Keratinocyte (primary cell): Measurements from ENCODE around the gene BHLHE23. TPM values are rescaled to one million over a fixed set of nuclear protein-coding genes. Genes with fewer than 3 reads are reported as not detected.
"Not testable (repeated sequence)": the region's sequence is repeated elsewhere in the genome, so short reads cannot be mapped to it uniquely, and the experiment has no call there.

ENCODE experiments used
- DNase-seq: peaks from one replicate; pipeline ENCODE4 v3.0.0-alpha.2; 2011; ENCODE audit warnings: low read depth, missing footprints, low spot score
- FAIRE-seq: peaks from 2 replicates; lab custom pipeline; 2011; peaks lifted over from hg19 to GRCh38; lab: Jason Lieb, UNC
- H2AFZ ChIP-seq: 2 replicates; pipeline ENCODE4 v1.6.0; 2012; ENCODE audit warnings: low read length, control low read depth, inconsistent platforms; ENCODE audit not compliant: control insufficient read depth
- H3K27ac ChIP-seq: 2 replicates; pipeline ENCODE4 v1.5.1; 2011; ENCODE audit warnings: low read length; ENCODE audit not compliant: control insufficient read depth, insufficient read depth
- H3K27me3 ChIP-seq: 3 replicates; pipeline ENCODE4 v1.6.0; 2011; ENCODE audit warnings: low read length; ENCODE audit not compliant: control insufficient read depth, insufficient read depth; ENCODE audit errors: extremely low read depth
- H3K36me3 ChIP-seq, 2 experiments: 2 replicates in 1 of 2; 3 replicates in 1 of 2; pipeline ENCODE4 v1.5.1; 2011; ENCODE audit warnings: low read length in 2 of 2, mild to moderate bottlenecking in 1 of 2; ENCODE audit not compliant: control insufficient read depth in 2 of 2, insufficient read depth in 2 of 2; ENCODE audit errors: extremely low read depth in 1 of 2
- H3K4me1 ChIP-seq: 3 replicates; pipeline ENCODE4 v1.5.1; 2011; ENCODE audit warnings: low read length; ENCODE audit not compliant: control insufficient read depth, insufficient read depth; ENCODE audit errors: extremely low read depth
- H3K4me2 ChIP-seq: 3 replicates; pipeline ENCODE4 v1.6.0; 2011; ENCODE audit warnings: low read depth, low read length; ENCODE audit not compliant: control insufficient read depth, insufficient read depth; ENCODE audit errors: extremely low read depth
- H3K4me3 ChIP-seq, 3 experiments: fragments of 200-600 bp in 1 of 3; sonication (generic) in 1 of 3; 2 replicates in 2 of 3; 3 replicates in 1 of 3; pipeline ENCODE4 v1.5.1; 2011 to 2016; ENCODE audit warnings: low read length in 3 of 3, mild to moderate bottlenecking in 3 of 3, control low read depth in 2 of 3, inconsistent platforms in 1 of 3, low read depth in 1 of 3, mixed read lengths in 1 of 3, mixed run types in 1 of 3, moderate library complexity in 1 of 3; ENCODE audit not compliant: control insufficient read depth in 2 of 3, insufficient read depth in 2 of 3; ENCODE audit errors: extremely low read depth in 1 of 3
- H3K79me2 ChIP-seq: 2 replicates; pipeline ENCODE4 v1.6.0; 2012; ENCODE audit warnings: low read length; ENCODE audit not compliant: control insufficient read depth, insufficient read depth
- H3K9ac ChIP-seq: 3 replicates; pipeline ENCODE4 v1.6.0; 2011; ENCODE audit warnings: low read length; ENCODE audit not compliant: control insufficient read depth, insufficient read depth; ENCODE audit errors: extremely low read depth
- H3K9me1 ChIP-seq: 3 replicates; pipeline ENCODE4 v1.6.0; 2011; ENCODE audit warnings: low read length; ENCODE audit not compliant: control insufficient read depth, insufficient read depth; ENCODE audit errors: extremely low read depth
- H3K9me3 ChIP-seq: 2 replicates; pipeline ENCODE4 v1.5.1; 2012; ENCODE audit warnings: low read depth, low read length; ENCODE audit not compliant: control insufficient read depth
- H4K20me1 ChIP-seq: 3 replicates; pipeline ENCODE4 v1.6.0; 2011; ENCODE audit warnings: low read length; ENCODE audit not compliant: control insufficient read depth, insufficient read depth; ENCODE audit errors: extremely low read depth
- CTCF ChIP-seq, 3 experiments: IDR thresholded peaks in 1 of 3; conservative IDR thresholded peaks in 1 of 3; optimal IDR thresholded peaks in 1 of 3; 2 replicates in 2 of 3; 3 replicates in 1 of 3; pipeline versions ENCODE3 to v1.5.1; 2011; ENCODE audit warnings: low read length in 3 of 3, mild to moderate bottlenecking in 3 of 3, moderate library complexity in 2 of 3, control low read depth in 1 of 3, inconsistent platforms in 1 of 3; ENCODE audit not compliant: insufficient read depth in 2 of 3; ENCODE audit errors: extremely low read depth in 1 of 3
- EZH2 ChIP-seq: IDR thresholded peaks from one replicate; pipeline ENCODE4 v1.6.1; 2012; ENCODE audit warnings: inconsistent platforms, mild to moderate bottlenecking, low read length, moderate library complexity
- dilution Hi-C: fragments of 300-500 bp; cut with MboI; formaldehyde crosslinking; loops from one replicate; pipeline ENCODE4 v1.7.0; 2020; ENCODE audit warnings: low sequenced_read_pairs; ENCODE audit not compliant: extremely low pct_ligation_motif_present
- polyA plus RNA-seq, 5 experiments: library from polyadenylated mRNA; depleted of rRNA in 3 of 5; stranded (reverse) in 3 of 5; stranded (forward) in 1 of 5; unstranded in 1 of 5; fragments of >200 nt; gene quantifications; 1 replicate in 1 of 5; 2 replicates in 3 of 5; 3 replicates in 1 of 5; pipeline versions ENCODE4 v1.2.1 to v1.2.3, GENCODE V29; 2011 to 2012; ENCODE audit warnings: missing spikeins in 2 of 5, low read depth in 1 of 5, low replicate concordance in 1 of 5

The BHLHE23 gene
- polyA plus RNA-seq, 1 donor (not counting 4 experiments of a cell fraction or from before 2014, with no cell fraction given) = not detected

- Histone ChIP-seq H3K9me1 (no peaks in the 10 kb centered on the region), H3K4me1 (peaks cover 3% of the 10 kb centered on the region), H3K9me3 (no peaks in the 10 kb centered on the region), H3K27ac (no peak overlapping the region), H3K4me2 (no peak overlapping the region), H4K20me1 (peaks cover 5% of the 10 kb centered on the region), H2AFZ (no peak overlapping the region), H3K36me3 (no peaks in the 10 kb centered on the region), H3K27me3 (peaks cover 51% of the 10 kb centered on the region), H3K4me3 (no peak overlapping the region), H3K79me2 (no peaks in the 10 kb centered on the region), H3K9ac (no peak overlapping the region)
- dilution Hi-C loops = no loop called here
- FAIRE-seq = no peak
- no peak for TF ChIP-seq CTCF (optimal IDR thresholded peaks at IDR 0.05 in 1 of 3, IDR thresholded peaks at IDR 0.05 in 1 of 3, conservative IDR thresholded peaks at IDR 0.05 in 1 of 3; ENCODE audit: extremely low read depth in 1 of 3, insufficient read depth in 2 of 3, low read length in 3 of 3)
- TF ChIP-seq EZH2 = no peak
- no peak for DNase-seq
Measured at GRCh38 chr20:62961310-62961783, 45.4 kb downstream of the BHLHE23 start.

GRCh38 chr20:62960446-62961309, 46.1 kb downstream of the BHLHE23 start:
- H3K27ac ChIP-seq, H3K4me1 ChIP-seq, H4K20me1 ChIP-seq, H3K36me3 ChIP-seq, FAIRE-seq, H3K4me2 ChIP-seq, H2AFZ ChIP-seq, H3K9me1 ChIP-seq, dilution Hi-C loops, DNase-seq, H3K4me3 ChIP-seq, H3K9me3 ChIP-seq, H3K9ac ChIP-seq, H3K79me2 ChIP-seq: not testable (repeated sequence)
- peaks cover 49% of the 10 kb centered on the region for H3K27me3 ChIP-seq
